ENCODE measurements around the gene ROBO4. TPM values are rescaled to one million over a fixed set of nuclear protein-coding genes. Genes with fewer than 3 reads are reported as not detected.

Gene ROBO4
- total RNA-seq, 1 experiment from 2014 or later, result not detected

DNA sequence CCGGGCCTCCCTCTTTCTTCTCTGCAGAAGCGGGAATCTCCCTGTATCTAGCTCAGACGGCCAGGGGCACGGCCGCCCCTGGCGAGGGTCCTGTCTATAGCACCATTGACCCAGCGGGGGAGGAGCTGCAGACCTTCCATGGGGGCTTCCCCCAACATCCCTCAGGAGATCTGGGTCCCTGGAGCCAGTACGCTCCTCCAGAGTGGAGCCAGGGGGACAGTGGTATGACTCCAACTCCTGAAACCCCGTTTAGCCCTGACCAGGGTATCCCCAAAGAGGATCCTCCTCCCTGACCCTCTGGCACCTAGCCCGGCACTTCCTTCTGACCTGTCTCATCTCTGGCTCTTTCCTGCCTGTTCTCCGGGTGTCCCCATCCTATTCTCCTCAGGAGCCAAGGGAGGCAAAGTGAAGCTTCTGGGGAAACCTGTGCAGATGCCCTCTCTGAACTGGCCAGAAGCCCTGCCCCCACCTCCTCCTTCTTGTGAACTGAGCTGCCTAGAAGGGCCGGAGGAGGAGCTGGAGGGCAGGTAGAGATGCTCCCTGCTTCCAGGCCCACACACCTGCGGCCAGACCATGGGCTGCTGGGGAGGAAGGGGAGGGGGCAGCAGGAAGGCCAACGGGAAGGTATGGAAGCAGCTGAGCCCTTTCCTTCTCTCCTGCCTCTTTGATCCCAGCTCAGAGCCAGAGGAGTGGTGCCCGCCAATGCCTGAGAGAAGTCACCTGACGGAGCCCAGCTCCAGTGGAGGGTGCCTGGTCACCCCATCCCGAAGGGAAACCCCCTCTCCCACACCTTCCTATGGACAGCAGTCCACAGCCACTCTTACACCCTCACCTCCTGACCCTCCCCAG, 19.5 kb downstream of the ROBO4 start:
- ChIA-PET CTCF (no interaction called here), POLR2A (no interaction called here), RAD21 (ENCODE audit: low non-redundant PET in 1 of 2, low total read pairs in 2 of 2, uncharacterized antibody in 2 of 2, unreplicated experiment in 2 of 2) (no interaction called here)
- DNase-seq (ENCODE audit: low read depth, low spot score) (no peak), ATAC-seq (no peak)
- Histone ChIP-seq H3K27me3 (ENCODE audit: insufficient read depth, low read length) (no peaks in the 10 kb centered on the region), H3K9me3 (ENCODE audit: control insufficient read depth in 1 of 2, insufficient read depth in 1 of 2, low read depth in 1 of 2, low read length in 2 of 2) (no peaks in the 10 kb centered on the region), H3K4me2 (ENCODE audit: low read length) (no peak overlapping the region), H2AFZ (ENCODE audit: low read depth, low read length, poor library complexity, severe bottlenecking) (no peak overlapping the region), H3K27ac (ENCODE audit: low read depth, low read length) (peak overlapping the region; percentile 83; the same call in 1 of the 2 replicates), H4K20me1 (ENCODE audit: insufficient read depth) (no peaks in the 10 kb centered on the region), H3K4me1 (ENCODE audit: control insufficient read depth in 1 of 2, insufficient read depth in 2 of 2, low read length in 2 of 2) (peaks cover 12 to 23% of the 10 kb centered on the region in 2 experiments), H3K36me3 (ENCODE audit: control insufficient read depth in 1 of 2, insufficient read depth in 2 of 2, low read length in 2 of 2) (no peaks in the 10 kb centered on the region), H3K79me2 (ENCODE audit: insufficient read depth, low read length) (no peaks in the 10 kb centered on the region), H3K9me2 (ENCODE audit: insufficient read depth) (no peaks in the 10 kb centered on the region), H3K9ac (ENCODE audit: low read length) (no peak overlapping the region), H3K4me3 (replicated peaks in 1 of 2; ENCODE audit: low read depth in 1 of 2, low read length in 2 of 2) (peak overlapping the region in 1 of 2 experiments; percentile 61; a peak in 1 of 4 replicates)
- TF ChIP-seq CBX3 (IDR thresholded peaks at IDR 0.05; ENCODE audit: low read depth) (no peak), CEBPB (IDR thresholded peaks at IDR 0.05; ENCODE audit: low read depth) (no peak), EGR1 (IDR thresholded peaks at IDR 0.05; ENCODE audit: low read depth) (no peak), POLR2A (IDR thresholded peaks at IDR 0.05; ENCODE audit: borderline replicate concordance, extremely low read depth, insufficient read depth, insufficient read length) (no peak), EZH2phosphoT487 (IDR thresholded peaks at IDR 0.05; ENCODE audit: borderline replicate concordance) (no peak), ZFX (IDR thresholded peaks at IDR 0.05) (no peak), ELF1 (IDR thresholded peaks at IDR 0.05; ENCODE audit: borderline replicate concordance, low read depth) (no peak)
- TF ChIP-seq, protein P1, sequence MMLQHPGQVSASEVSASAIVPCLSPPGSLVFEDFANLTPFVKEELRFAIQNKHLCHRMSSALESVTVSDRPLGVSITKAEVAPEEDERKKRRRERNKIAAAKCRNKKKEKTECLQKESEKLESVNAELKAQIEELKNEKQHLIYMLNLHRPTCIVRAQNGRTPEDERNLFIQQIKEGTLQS (IDR thresholded peaks at IDR 0.05), result no peak
- TF ChIP-seq, protein P2, sequence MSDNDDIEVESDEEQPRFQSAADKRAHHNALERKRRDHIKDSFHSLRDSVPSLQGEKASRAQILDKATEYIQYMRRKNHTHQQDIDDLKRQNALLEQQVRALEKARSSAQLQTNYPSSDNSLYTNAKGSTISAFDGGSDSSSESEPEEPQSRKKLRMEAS (IDR thresholded peaks at IDR 0.05), result no peak
- BruUV-seq (replicated peaks), result no TSS peak
- intact Hi-C loops (cut with micrococcal nuclease), result loop anchor here (2.0 kb wide), 1 partner anchor 77 kb away; the partner anchor contains the start of gene CCDC15

DNA sequence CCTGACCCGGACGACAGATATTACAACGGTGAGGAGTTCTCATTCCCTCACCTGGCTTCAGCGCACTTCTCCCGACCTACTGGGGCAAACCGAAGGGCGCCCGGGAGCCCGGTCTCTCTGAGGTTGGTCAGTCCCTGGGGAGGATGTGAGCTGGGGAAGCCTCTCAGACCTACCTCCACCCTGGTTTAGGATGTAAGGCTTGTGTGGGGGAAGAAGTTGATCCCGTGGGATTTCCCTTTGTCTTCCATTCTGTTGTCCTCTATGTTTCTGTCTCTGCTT, 20.1 kb downstream of the ROBO4 start:
- CTCF ChIA-PET, result no interaction called here
- Histone ChIP-seq H3K27me3 (ENCODE audit: insufficient read depth, low read length) (no peaks in the 10 kb centered on the region), H3K4me2 (ENCODE audit: low read length) (peak overlapping the region; percentile 90)
- TF ChIP-seq RAD21 (IDR thresholded peaks at IDR 0.05; ENCODE audit: low read depth), result no peak
- no peak for TF ChIP-seq JUND (IDR thresholded peaks at IDR 0.05)
- no peak for TF ChIP-seq SIN3A (IDR thresholded peaks at IDR 0.05; ENCODE audit: low read depth)
- TF ChIP-seq, protein P3, sequence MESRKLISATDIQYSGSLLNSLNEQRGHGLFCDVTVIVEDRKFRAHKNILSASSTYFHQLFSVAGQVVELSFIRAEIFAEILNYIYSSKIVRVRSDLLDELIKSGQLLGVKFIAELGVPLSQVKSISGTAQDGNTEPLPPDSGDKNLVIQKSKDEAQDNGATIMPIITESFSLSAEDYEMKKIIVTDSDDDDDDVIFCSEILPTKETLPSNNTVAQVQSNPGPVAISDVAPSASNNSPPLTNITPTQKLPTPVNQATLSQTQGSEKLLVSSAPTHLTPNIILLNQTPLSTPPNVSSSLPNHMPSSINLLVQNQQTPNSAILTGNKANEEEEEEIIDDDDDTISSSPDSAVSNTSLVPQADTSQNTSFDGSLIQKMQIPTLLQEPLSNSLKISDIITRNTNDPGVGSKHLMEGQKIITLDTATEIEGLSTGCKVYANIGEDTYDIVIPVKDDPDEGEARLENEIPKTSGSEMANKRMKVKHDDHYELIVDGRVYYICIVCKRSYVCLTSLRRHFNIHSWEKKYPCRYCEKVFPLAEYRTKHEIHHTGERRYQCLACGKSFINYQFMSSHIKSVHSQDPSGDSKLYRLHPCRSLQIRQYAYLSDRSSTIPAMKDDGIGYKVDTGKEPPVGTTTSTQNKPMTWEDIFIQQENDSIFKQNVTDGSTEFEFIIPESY (IDR thresholded peaks at IDR 0.05; ENCODE audit: extremely low read depth, insufficient replicate concordance, low read length), result no peak
- no peak for TF ChIP-seq CBX3 (IDR thresholded peaks at IDR 0.05; ENCODE audit: low read depth)
- TF ChIP-seq SRF (IDR thresholded peaks at IDR 0.05; ENCODE audit: low read depth), result no peak
- no peak for TF ChIP-seq TCF7L2 (IDR thresholded peaks at IDR 0.05; ENCODE audit: borderline replicate concordance, extremely low read depth, insufficient read depth, insufficient read length)
- TF ChIP-seq, protein P4, sequence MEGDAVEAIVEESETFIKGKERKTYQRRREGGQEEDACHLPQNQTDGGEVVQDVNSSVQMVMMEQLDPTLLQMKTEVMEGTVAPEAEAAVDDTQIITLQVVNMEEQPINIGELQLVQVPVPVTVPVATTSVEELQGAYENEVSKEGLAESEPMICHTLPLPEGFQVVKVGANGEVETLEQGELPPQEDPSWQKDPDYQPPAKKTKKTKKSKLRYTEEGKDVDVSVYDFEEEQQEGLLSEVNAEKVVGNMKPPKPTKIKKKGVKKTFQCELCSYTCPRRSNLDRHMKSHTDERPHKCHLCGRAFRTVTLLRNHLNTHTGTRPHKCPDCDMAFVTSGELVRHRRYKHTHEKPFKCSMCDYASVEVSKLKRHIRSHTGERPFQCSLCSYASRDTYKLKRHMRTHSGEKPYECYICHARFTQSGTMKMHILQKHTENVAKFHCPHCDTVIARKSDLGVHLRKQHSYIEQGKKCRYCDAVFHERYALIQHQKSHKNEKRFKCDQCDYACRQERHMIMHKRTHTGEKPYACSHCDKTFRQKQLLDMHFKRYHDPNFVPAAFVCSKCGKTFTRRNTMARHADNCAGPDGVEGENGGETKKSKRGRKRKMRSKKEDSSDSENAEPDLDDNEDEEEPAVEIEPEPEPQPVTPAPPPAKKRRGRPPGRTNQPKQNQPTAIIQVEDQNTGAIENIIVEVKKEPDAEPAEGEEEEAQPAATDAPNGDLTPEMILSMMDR (IDR thresholded peaks at IDR 0.05 in 2 of 3, conservative IDR thresholded peaks at IDR 0.05 in 1 of 3; ENCODE audit: borderline replicate concordance in 1 of 3, insufficient read depth in 1 of 3, low read depth in 2 of 3, low read length in 2 of 3), result no peak
- no peak for TF ChIP-seq SP1 (IDR thresholded peaks at IDR 0.05; ENCODE audit: low read depth)
- TF ChIP-seq ELF1 (IDR thresholded peaks at IDR 0.05; ENCODE audit: borderline replicate concordance, low read depth), result no peak

More for the DNA sequence above, 20.1 kb downstream of the ROBO4 start:
- no peak overlapping the region for H3K9ac ChIP-seq (ENCODE audit: low read length)
- H3K27ac ChIP-seq (ENCODE audit: low read depth, low read length), result peak overlapping the region; percentile 83; the same call in 1 of the 2 replicates
- POLR2A ChIA-PET, result no interaction called here
- no peak overlapping the region for H2AFZ ChIP-seq (ENCODE audit: low read depth, low read length, poor library complexity, severe bottlenecking)
- intact Hi-C loops (cut with micrococcal nuclease), result loop anchor here (2.0 kb wide), 1 partner anchor 77 kb away; the partner anchor contains the start of gene CCDC15
- H3K4me3 ChIP-seq (replicated peaks in 1 of 2; ENCODE audit: low read depth in 1 of 2, low read length in 2 of 2), result peak overlapping the region; percentile 58 to 61; a peak in 3 of 4 replicates
- RAD21 ChIA-PET (ENCODE audit: low non-redundant PET in 1 of 2, low total read pairs in 2 of 2, uncharacterized antibody in 2 of 2, unreplicated experiment in 2 of 2), result no interaction called here
- no peak for DNase-seq (ENCODE audit: low read depth, low spot score)
- ATAC-seq, result no peak
- no peaks in the 10 kb centered on the region for H3K9me3 ChIP-seq (ENCODE audit: control insufficient read depth in 1 of 2, insufficient read depth in 1 of 2, low read depth in 1 of 2, low read length in 2 of 2)
- H3K36me3 ChIP-seq (ENCODE audit: control insufficient read depth in 1 of 2, insufficient read depth in 2 of 2, low read length in 2 of 2), result no peaks in the 10 kb centered on the region
- no TSS peak for BruUV-seq (replicated peaks)
- no peaks in the 10 kb centered on the region for H4K20me1 ChIP-seq (ENCODE audit: insufficient read depth)
- H3K79me2 ChIP-seq (ENCODE audit: insufficient read depth, low read length), result no peaks in the 10 kb centered on the region
- peaks cover 12 to 23% of the 10 kb centered on the region in 2 experiments for H3K4me1 ChIP-seq (ENCODE audit: control insufficient read depth in 1 of 2, insufficient read depth in 2 of 2, low read length in 2 of 2)
- no peaks in the 10 kb centered on the region for H3K9me2 ChIP-seq (ENCODE audit: insufficient read depth)

Measured in HCT116 (cell line).